IMR-90 (cell line): ENCODE data around the gene GGTA1. TPM values are rescaled to one million over a fixed set of nuclear protein-coding genes. Genes with fewer than 3 reads are reported as not detected.

Source experiments
- ATAC-seq: fragments of 200-7000 bp; cut with Tn5 transposase; 2 replicates; pipeline ENCODE4 v1.9.1; 2020; ENCODE audit warnings: low read depth, mild to moderate bottlenecking, moderate library complexity
- BruUV-seq: library from RNA; stranded (reverse); fragments of 400-500 nt; replicated peaks from 2 replicates; lab custom pipeline; 2021; lab: Mats Ljungman, UMichigan
- CTCF ChIA-PET: fragments of 300-600 bp; formaldehyde crosslinking; extraction: SDS; loops from one replicate; lab custom pipeline; 2021; ENCODE audit warnings: antibody characterized with exemption; lab: Yijun Ruan, JAX
- POLR2A ChIA-PET: fragments of 300-600 bp; sonication (Branson Sonifier 250); formaldehyde crosslinking; loops from one replicate; lab custom pipeline; 2022; ENCODE audit warnings: antibody characterized with exemption; ENCODE audit not compliant: unreplicated experiment; lab: Charles Lee
- DNase-seq: peaks from one replicate; pipeline ENCODE4 v3.0.0; 2013
- H2AFZ ChIP-seq: replicated peaks from 2 replicates; pipeline ENCODE3; 2013; ENCODE audit warnings: low read length, mild to moderate bottlenecking; ENCODE audit not compliant: poor library complexity
- H2AK5ac ChIP-seq: 2 replicates; pipeline ENCODE4 v1.6.1; 2013; ENCODE audit warnings: low read depth, low read length, inconsistent platforms
- H2AK9ac ChIP-seq: replicated peaks from 2 replicates; pipeline ENCODE3; 2013; ENCODE audit warnings: mild to moderate bottlenecking, low read depth, low read length, moderate library complexity; ENCODE audit not compliant: poor library complexity
- H2BK120ac ChIP-seq: 2 replicates; pipeline ENCODE4 v1.6.1; 2013; ENCODE audit warnings: low read depth, low read length, inconsistent platforms
- H2BK15ac ChIP-seq: 3 replicates; pipeline ENCODE4 v1.6.1; 2013; ENCODE audit warnings: low read depth, low read length, inconsistent platforms
- H2BK20ac ChIP-seq: 2 replicates; pipeline ENCODE4 v1.6.1; 2013; ENCODE audit warnings: low read depth, mild to moderate bottlenecking, inconsistent platforms, low read length, moderate library complexity
- H2BK5ac ChIP-seq: 2 replicates; pipeline ENCODE4 v1.6.1; 2013; ENCODE audit warnings: mild to moderate bottlenecking, low read depth, low read length, inconsistent platforms; ENCODE audit not compliant: poor library complexity, severe bottlenecking
- H3K14ac ChIP-seq: replicated peaks from 2 replicates; pipeline ENCODE4 v1.6.1; 2013; ENCODE audit warnings: low read depth, low read length, inconsistent platforms
- H3K18ac ChIP-seq: 2 replicates; pipeline ENCODE4 v1.6.1; 2013; ENCODE audit warnings: low read depth, low read length, control low read depth
- H3K23ac ChIP-seq: 2 replicates; pipeline ENCODE4 v1.6.1; 2013; ENCODE audit warnings: low read depth, low read length, inconsistent platforms
- H3K27ac ChIP-seq: 2 replicates; pipeline ENCODE4 v1.5.1; 2013; ENCODE audit warnings: mild to moderate bottlenecking, control low read depth, low read length; ENCODE audit not compliant: insufficient read depth
- H3K27me3 ChIP-seq: 2 replicates; pipeline ENCODE4 v1.6.1; 2013; ENCODE audit warnings: low read length; ENCODE audit not compliant: control insufficient read depth, insufficient read depth
- H3K36me3 ChIP-seq: 2 replicates; pipeline ENCODE4 v1.6.1; 2013; ENCODE audit warnings: low read length, mixed read lengths; ENCODE audit not compliant: control insufficient read depth, insufficient read depth
- H3K4ac ChIP-seq: 2 replicates; pipeline ENCODE4 v1.6.1; 2013; ENCODE audit warnings: low read depth, low read length, inconsistent platforms
- H3K4me1 ChIP-seq: 2 replicates; pipeline ENCODE4 v1.6.1; 2013; ENCODE audit warnings: low read length, mixed read lengths; ENCODE audit not compliant: control insufficient read depth, insufficient read depth
- H3K4me2 ChIP-seq: 2 replicates; pipeline ENCODE4 v1.6.1; 2013; ENCODE audit warnings: low read depth, mild to moderate bottlenecking, control low read depth, low read length, moderate library complexity
- H3K4me3 ChIP-seq: 2 replicates; pipeline ENCODE4 v1.5.1; 2013; ENCODE audit warnings: low read depth, mild to moderate bottlenecking, control low read depth, low read length, moderate library complexity; ENCODE audit not compliant: insufficient read depth
- H3K56ac ChIP-seq: 2 replicates; pipeline ENCODE4 v1.6.1; 2013; ENCODE audit warnings: low read length, inconsistent platforms; ENCODE audit not compliant: insufficient read depth; ENCODE audit errors: extremely low read depth
- H3K79me1 ChIP-seq, 2 experiments: 2 replicates each; pipeline ENCODE4 v1.6.1; 2013; ENCODE audit warnings: low read length in 2 of 2, inconsistent platforms in 1 of 2, low read depth in 1 of 2
- H3K9ac ChIP-seq: 2 replicates; pipeline ENCODE4 v1.6.1; 2013; ENCODE audit warnings: low read depth, low read length, control low read depth
- H3K9me1 ChIP-seq: 2 replicates; pipeline ENCODE4 v1.6.1; 2013; ENCODE audit warnings: low read length, inconsistent platforms; ENCODE audit not compliant: insufficient read depth
- H3K9me3 ChIP-seq: 2 replicates; pipeline ENCODE4 v1.6.1; 2013; ENCODE audit warnings: low read length; ENCODE audit not compliant: control insufficient read depth, insufficient read depth
- H4K20me1 ChIP-seq: 2 replicates; pipeline ENCODE4 v1.6.1; 2013; ENCODE audit warnings: low read length, inconsistent platforms; ENCODE audit not compliant: insufficient read depth
- H4K5ac ChIP-seq: 2 replicates; pipeline ENCODE4 v1.6.1; 2013; ENCODE audit warnings: mild to moderate bottlenecking, low read depth, low read length, control low read depth
- H4K8ac ChIP-seq, 2 experiments: 2 replicates each; pipeline ENCODE4 v1.6.1; 2013; ENCODE audit warnings: low read depth in 2 of 2, low read length in 2 of 2, control low read depth in 1 of 2, inconsistent platforms in 1 of 2
- H4K91ac ChIP-seq: 2 replicates; pipeline ENCODE4 v1.6.1; 2013; ENCODE audit warnings: low read depth, low read length, inconsistent platforms; ENCODE audit not compliant: insufficient read depth
- BHLHE40 ChIP-seq: fragments of 150-350 bp; IDR thresholded peaks from 2 replicates; pipeline ENCODE4 v1.6.1; 2016; ENCODE audit warnings: mild to moderate bottlenecking, low read depth, low read length
- MAZ ChIP-seq: IDR thresholded peaks from 2 replicates; pipeline ENCODE4 v1.6.1; 2012; ENCODE audit warnings: low read depth, mild to moderate bottlenecking, low read length, improper control_type of control experiment, moderate library complexity, borderline replicate concordance
- MXI1 ChIP-seq: IDR thresholded peaks from 2 replicates; pipeline ENCODE4 v1.6.1; 2012; ENCODE audit warnings: low read depth, mild to moderate bottlenecking, low read length, moderate library complexity, borderline replicate concordance
- RAD21 ChIP-seq: IDR thresholded peaks from 2 replicates; pipeline ENCODE4 v1.6.1; 2012; ENCODE audit warnings: low read length, improper control_type of control experiment
- WGBS, 2 experiments: methylation state at CpG; one replicate each; pipeline versions ENCODE4 v1.1.5 to v1.1.7; 2013; ENCODE audit warnings: missing lambda C conversion rate in 2 of 2; ENCODE audit not compliant: insufficient read length in 1 of 2; ENCODE audit errors: extremely low coverage in 2 of 2; 5-methylcytosine and 5-hydroxymethylcytosine counted together
- dilution Hi-C: fragments of 300-500 bp; cut with HindIII; formaldehyde crosslinking; loops from one replicate; pipeline ENCODE4 v1.14.3; 2018; ENCODE audit warnings: low sequenced_read_pairs; ENCODE audit not compliant: unreplicated experiment
- in situ Hi-C: fragments of 300-500 bp; cut with MboI; formaldehyde crosslinking; loops from 3 replicates; pipeline ENCODE4 v1.14.3; 2019; ENCODE audit warnings: low sequenced_read_pairs, inconsistent platforms, mixed read lengths
- intact Hi-C: fragments of 100-400 bp; cut with micrococcal nuclease; formaldehyde crosslinking; loops from 2 replicates; pipeline ENCODE4 v1.10.0; 2022
- polyA plus RNA-seq, 3 experiments: library from polyadenylated mRNA; depleted of rRNA; stranded (reverse); fragments of >200 nt; gene quantifications; 2 replicates each; pipeline ENCODE4 v1.2.3, GENCODE V29; 2012; ENCODE audit warnings: low replicate concordance in 1 of 3
- total RNA-seq: library from RNA; depleted of rRNA; stranded (reverse); fragments of >200 nt; gene quantifications from 2 replicates; pipeline ENCODE4 v1.2.3, GENCODE V29; 2012

The GGTA1 gene
- total and polyA plus RNA-seq, 2 of the 4 experiments (the other 2 are of a cell fraction), result not detected

DNA sequence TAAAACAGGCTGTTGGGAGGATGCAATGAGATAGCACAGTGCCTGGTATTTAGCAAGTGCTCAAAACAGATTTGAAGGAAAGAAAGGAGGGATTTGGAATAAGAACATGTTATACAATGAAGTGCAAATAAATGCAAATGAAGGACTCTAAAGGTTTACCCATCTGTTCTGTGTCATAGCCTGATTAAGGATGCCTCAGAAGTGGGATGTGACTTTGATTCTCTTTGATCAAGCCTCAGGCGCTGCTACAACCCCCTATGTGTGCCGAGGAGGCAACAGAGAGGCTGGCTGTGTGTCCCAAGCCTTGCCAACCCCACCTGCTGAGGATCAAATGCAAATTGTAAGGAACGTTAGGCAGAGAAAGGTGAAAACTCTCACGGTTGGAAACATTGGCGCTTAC is 27.2 kb downstream of the GGTA1 start:
- Histone ChIP-seq H3K18ac (no peak overlapping the region), H4K20me1 (no peaks in the 10 kb centered on the region)

More for the DNA sequence above, 27.2 kb downstream of the GGTA1 start:
- ChIA-PET POLR2A (no interaction called here), CTCF (no interaction called here)
- H4K91ac ChIP-seq, result no peak overlapping the region
- no peak overlapping the region for H2BK15ac ChIP-seq
- H3K4me2 ChIP-seq, result no peak overlapping the region
- no peaks in the 10 kb centered on the region for H3K36me3 ChIP-seq
- no peak overlapping the region for H2AK5ac ChIP-seq
- no TSS peak for BruUV-seq
- no CpG with 5 or more reads among the region's 5 CpGs for WGBS, 2 experiments
- DNase-seq (no peak), ATAC-seq (no peak)
- in situ Hi-C loops (no loop called here), intact Hi-C loops (no loop called here), dilution Hi-C loops (no loop called here)
- H4K5ac ChIP-seq, result no peak overlapping the region
- H3K27me3 ChIP-seq, result peaks cover 70% of the 10 kb centered on the region
- no peak overlapping the region for H4K8ac ChIP-seq
- H2BK120ac ChIP-seq, result no peak overlapping the region
- no peak overlapping the region for H3K14ac ChIP-seq
- no peak overlapping the region for H2BK20ac ChIP-seq
- H2BK5ac ChIP-seq, result no peak overlapping the region
- no peak overlapping the region for H2AK9ac ChIP-seq
- no peaks in the 10 kb centered on the region for H3K4me1 ChIP-seq
- H3K79me1 ChIP-seq, result no peaks in the 10 kb centered on the region
- no peaks in the 10 kb centered on the region for H3K9me1 ChIP-seq
- no peak overlapping the region for H3K4me3 ChIP-seq
- H3K4ac ChIP-seq, result no peak overlapping the region
- H3K56ac ChIP-seq, result no peak overlapping the region
- no peaks in the 10 kb centered on the region for H3K9me3 ChIP-seq
- H3K27ac ChIP-seq, result no peak overlapping the region
- H3K9ac ChIP-seq, result no peak overlapping the region
- no peak overlapping the region for H3K23ac ChIP-seq
- H2AFZ ChIP-seq, result no peak overlapping the region
- TF ChIP-seq MAZ (no peak), MXI1 (no peak), RAD21 (no peak), BHLHE40 (no peak)
